ENCODE data around the gene RAB21.

- TF ChIP-seq, protein P1, sequence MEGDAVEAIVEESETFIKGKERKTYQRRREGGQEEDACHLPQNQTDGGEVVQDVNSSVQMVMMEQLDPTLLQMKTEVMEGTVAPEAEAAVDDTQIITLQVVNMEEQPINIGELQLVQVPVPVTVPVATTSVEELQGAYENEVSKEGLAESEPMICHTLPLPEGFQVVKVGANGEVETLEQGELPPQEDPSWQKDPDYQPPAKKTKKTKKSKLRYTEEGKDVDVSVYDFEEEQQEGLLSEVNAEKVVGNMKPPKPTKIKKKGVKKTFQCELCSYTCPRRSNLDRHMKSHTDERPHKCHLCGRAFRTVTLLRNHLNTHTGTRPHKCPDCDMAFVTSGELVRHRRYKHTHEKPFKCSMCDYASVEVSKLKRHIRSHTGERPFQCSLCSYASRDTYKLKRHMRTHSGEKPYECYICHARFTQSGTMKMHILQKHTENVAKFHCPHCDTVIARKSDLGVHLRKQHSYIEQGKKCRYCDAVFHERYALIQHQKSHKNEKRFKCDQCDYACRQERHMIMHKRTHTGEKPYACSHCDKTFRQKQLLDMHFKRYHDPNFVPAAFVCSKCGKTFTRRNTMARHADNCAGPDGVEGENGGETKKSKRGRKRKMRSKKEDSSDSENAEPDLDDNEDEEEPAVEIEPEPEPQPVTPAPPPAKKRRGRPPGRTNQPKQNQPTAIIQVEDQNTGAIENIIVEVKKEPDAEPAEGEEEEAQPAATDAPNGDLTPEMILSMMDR (IDR thresholded peaks at IDR 0.05; ENCODE audit: insufficient read depth, low read length, poor library complexity, severe bottlenecking), result no peak
- no peak for TF ChIP-seq EZH2phosphoT487 (conservative IDR thresholded peaks at IDR 0.05; ENCODE audit: low read length)
These were observed 5.3 kb downstream of the RAB21 start for GRCh38 chr12:71759941-71760340.
